Measurements from ENCODE around the gene NTHL1.
A peak's percentile ranks its signal among the peaks of the same experiment; 100 is the strongest.

The NTHL1 gene

DNA sequence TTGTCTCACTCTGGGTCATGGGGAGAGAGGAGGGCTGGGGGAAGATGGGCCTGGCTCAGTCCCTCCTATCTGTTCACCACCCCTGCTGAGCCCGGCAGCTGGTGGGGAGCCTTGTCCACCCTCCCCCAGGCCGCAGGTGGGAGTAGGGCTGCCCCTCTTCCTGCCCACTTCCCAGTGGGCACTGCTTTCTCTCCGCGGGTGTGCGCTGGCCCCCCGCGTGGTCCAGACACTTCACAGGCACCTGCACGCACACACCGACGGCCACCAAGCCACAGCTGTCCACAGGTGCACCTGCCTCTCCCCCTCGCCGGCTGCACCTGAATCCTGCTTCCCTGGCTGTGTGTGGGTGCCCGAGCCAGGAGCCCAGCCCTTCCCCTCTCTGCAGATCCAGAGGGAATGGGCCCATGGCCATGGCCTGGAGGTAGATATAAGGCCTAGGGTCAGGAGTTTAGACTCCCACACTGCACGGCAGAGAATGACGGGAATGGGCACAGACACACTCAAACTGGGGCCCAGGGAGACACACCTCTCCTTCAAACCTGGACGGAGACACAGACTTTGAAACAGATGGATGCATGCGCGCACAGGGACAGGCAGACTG is 18.9 kb downstream of the NTHL1 start:
- intact Hi-C loops (cut with micrococcal nuclease) = no loop called here
- H3K27ac Mint-ChIP-seq = no peak overlapping the region
- no peaks in the 10 kb centered on the region for H3K9me3 Mint-ChIP-seq
- H3K36me3 Mint-ChIP-seq (ENCODE audit: low read depth) = no peaks in the 10 kb centered on the region
- H3K4me1 Mint-ChIP-seq (ENCODE audit: low read depth) = peaks cover 35% of the 10 kb centered on the region
- H3K27me3 Mint-ChIP-seq = peaks cover 76% of the 10 kb centered on the region
- no peak overlapping the region for H3K4me3 Mint-ChIP-seq

DNA sequence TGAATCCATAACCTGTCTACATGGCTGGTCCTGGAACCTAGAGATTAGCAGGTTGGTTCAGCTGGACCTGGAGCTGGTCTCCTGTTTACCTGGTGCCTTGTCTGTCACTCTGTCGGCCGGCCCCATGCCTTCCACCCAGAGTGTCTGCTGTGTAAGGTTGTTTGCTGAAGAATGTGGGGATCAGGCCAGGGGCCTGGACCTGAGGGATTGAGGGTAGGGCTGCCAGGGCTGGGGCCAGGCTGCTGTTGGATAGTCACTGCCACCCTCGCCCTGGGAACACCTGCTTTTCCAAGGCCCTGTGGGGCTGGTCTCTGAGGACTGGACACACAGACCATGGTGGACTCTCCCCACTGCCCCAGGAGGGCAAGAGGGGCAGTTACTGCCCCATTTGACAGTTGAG is 19.5 kb downstream of the NTHL1 start:
- H3K9me3 Mint-ChIP-seq = no peaks in the 10 kb centered on the region
- H3K4me3 Mint-ChIP-seq = no peak overlapping the region
- peaks cover 34% of the 10 kb centered on the region for H3K4me1 Mint-ChIP-seq (ENCODE audit: low read depth)
- peaks cover 71% of the 10 kb centered on the region for H3K27me3 Mint-ChIP-seq
- no peaks in the 10 kb centered on the region for H3K36me3 Mint-ChIP-seq (ENCODE audit: low read depth)
- intact Hi-C loops (cut with micrococcal nuclease) = no loop called here
- H3K27ac Mint-ChIP-seq = no peak overlapping the region

- Mint-ChIP-seq H3K36me3 (ENCODE audit: low read depth) (no peaks in the 10 kb centered on the region), H3K4me1 (ENCODE audit: low read depth) (peaks cover 34% of the 10 kb centered on the region), H3K27me3 (peaks cover 69% of the 10 kb centered on the region), H3K9me3 (no peaks in the 10 kb centered on the region), H3K27ac (no peak overlapping the region), H3K4me3 (peak overlapping the region; percentile 67)
- intact Hi-C loops (cut with micrococcal nuclease) = no loop called here
These were observed 20.3 kb downstream of the NTHL1 start for GRCh38 chr16:2027024-2028010.

DNA sequence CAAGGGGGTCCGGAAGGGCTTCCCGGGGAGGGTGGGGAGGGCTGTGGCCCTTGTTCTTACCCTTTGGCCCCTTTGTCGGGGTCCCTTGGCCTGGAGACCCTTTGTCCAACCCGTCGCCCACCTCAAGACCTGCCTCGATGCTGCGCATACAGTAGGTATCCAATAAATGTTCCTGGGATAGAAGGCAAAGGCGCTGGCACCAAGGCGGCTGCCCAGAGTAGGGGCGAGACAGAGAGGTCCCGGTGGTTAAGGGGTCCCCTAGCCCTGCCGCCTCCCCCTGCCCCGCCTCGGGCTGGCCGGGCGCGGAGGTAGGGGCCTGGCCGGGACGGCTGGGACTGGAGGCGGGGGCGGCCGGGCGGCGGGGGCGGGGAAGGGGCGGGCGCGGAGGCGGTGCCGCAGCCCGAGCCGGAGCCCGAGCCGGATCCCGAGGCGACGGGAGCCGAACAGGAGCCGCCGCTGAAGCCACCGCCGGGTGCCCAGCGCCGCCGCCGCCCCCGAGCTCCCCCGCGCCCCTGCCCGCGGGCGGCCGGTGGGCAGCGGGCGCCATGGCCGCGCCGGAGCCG is 21.1 kb downstream of the NTHL1 start, which contains the start of gene NHERF2:
TSS of gene NHERF2 (plus strand) at position 442 of the 563 bp plus-strand sequence. CDS start at position 546, 104 bp downstream.
- intact Hi-C loops (cut with micrococcal nuclease) = no loop called here
- H3K4me3 Mint-ChIP-seq = peak within 1 kb of the TSS; percentile 67

GRCh38 chr16:2025878-2026460 is 21.7 kb downstream of the NTHL1 start:
- intact Hi-C loops (cut with micrococcal nuclease) = no loop called here
- no peaks in the 10 kb centered on the region for H3K36me3 Mint-ChIP-seq (ENCODE audit: low read depth)
- H3K4me3 Mint-ChIP-seq = peak overlapping the region; percentile 40
- H3K27ac Mint-ChIP-seq = no peak overlapping the region
- H3K27me3 Mint-ChIP-seq = peaks cover 74% of the 10 kb centered on the region
- no peaks in the 10 kb centered on the region for H3K9me3 Mint-ChIP-seq
- H3K4me1 Mint-ChIP-seq (ENCODE audit: low read depth) = peaks cover 33% of the 10 kb centered on the region

More for the DNA sequence above, 21.1 kb downstream of the NTHL1 start, which contains the start of gene NHERF2:
- Mint-ChIP-seq H3K27me3 (peaks cover 70% of the 10 kb centered on the region), H3K27ac (no peak within 1 kb of the TSS), H3K36me3 (ENCODE audit: low read depth) (no peaks in the 10 kb centered on the region), H3K9me3 (no peaks in the 10 kb centered on the region), H3K4me1 (ENCODE audit: low read depth) (peaks cover 33% of the 10 kb centered on the region)

GRCh38 chr16:2025251-2025650 is 22.4 kb downstream of the NTHL1 start:
- Mint-ChIP-seq H3K27ac (peak overlapping the region; percentile 67), H3K4me3 (no peak overlapping the region), H3K36me3 (ENCODE audit: low read depth) (no peaks in the 10 kb centered on the region), H3K27me3 (peaks cover 76% of the 10 kb centered on the region), H3K4me1 (ENCODE audit: low read depth) (peaks cover 39% of the 10 kb centered on the region), H3K9me3 (no peaks in the 10 kb centered on the region)
- intact Hi-C loops (cut with micrococcal nuclease) = no loop called here

- Mint-ChIP-seq H3K4me3 (no peak overlapping the region), H3K4me1 (ENCODE audit: low read depth) (peaks cover 43% of the 10 kb centered on the region), H3K36me3 (ENCODE audit: low read depth) (no peaks in the 10 kb centered on the region), H3K27ac (peak overlapping the region; percentile 67), H3K9me3 (no peaks in the 10 kb centered on the region), H3K27me3 (peaks cover 81% of the 10 kb centered on the region)
- intact Hi-C loops (cut with micrococcal nuclease) = no loop called here
These were observed 23.6 kb downstream of the NTHL1 start for GRCh38 chr16:2024032-2024420.

DNA sequence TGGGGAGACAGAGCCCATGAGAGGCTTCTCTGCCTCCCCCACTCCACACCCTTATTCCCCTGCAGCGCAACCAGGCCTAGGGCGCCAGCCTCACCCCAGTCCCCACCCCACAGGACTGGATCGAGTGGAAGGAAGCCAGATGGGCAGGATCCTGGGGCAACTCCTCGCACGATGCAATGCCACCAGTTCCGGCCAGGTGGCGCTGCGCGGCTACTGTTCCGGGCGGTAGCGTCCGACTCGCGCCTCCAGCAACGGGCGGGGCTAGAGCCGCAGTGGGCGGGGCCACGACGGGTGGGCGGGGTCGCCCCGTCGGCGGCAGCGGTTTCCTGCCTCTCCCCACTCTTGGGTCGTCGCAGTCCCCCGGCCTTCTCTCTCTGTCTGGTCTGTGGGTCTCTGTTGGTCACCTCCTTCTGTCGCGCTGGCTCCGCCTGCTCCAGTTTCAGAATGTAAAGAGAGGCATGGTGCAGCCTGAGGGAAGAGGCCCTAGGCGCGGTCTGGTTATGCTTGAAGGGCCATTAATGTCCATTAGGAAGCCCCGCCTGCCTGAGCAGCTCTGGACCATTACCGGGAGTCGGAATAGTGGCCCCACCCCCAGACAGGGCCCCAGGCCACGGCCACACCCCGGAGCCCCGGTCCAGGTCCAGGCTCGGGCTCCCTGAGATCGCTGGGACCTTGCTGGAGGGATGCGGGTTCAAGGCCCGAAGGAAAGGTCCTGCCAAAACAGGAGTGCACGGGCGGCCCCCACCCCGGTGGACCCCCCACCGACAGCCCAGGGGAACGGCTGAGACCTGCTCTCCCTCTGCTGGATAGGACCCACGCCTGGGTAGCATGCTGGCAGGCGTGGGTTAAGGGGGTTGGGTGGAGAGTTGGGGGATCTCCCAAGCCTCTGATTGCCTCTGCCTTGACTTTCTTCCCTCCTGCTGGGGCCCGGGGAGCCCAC is 24.3 kb downstream of the NTHL1 start:
- intact Hi-C loops (cut with micrococcal nuclease) = loop anchor here (2.0 kb wide), 1 partner anchor 117 kb away; no protein-coding TSS in a partner anchor
- Mint-ChIP-seq H3K9me3 (no peaks in the 10 kb centered on the region), H3K4me3 (peak overlapping the region; percentile 71), H3K27me3 (peaks cover 80% of the 10 kb centered on the region), H3K4me1 (ENCODE audit: low read depth) (peaks cover 43% of the 10 kb centered on the region), H3K36me3 (ENCODE audit: low read depth) (no peaks in the 10 kb centered on the region), H3K27ac (peak overlapping the region; percentile 67)

DNA sequence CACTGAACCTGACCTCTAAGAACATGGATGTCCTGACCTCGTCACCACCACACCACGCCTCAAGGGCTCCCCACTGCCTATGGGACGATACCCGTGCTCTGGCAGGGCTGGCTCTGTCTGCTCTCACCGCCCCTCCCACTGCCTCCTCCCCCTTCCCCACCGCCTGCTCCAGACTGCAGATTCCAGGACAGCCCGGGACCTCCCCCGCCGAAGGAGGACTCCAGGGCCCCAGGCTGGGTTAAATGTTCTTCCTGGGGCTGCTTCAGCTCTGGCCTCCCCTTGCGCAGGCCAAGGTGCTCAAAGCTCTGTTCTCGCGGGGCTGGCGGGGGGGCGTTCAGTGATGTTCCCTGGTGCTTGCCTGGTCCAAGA is 24.9 kb downstream of the NTHL1 start:
- Mint-ChIP-seq H3K27me3 (peaks cover 80% of the 10 kb centered on the region), H3K9me3 (no peaks in the 10 kb centered on the region), H3K4me3 (peak overlapping the region; percentile 68), H3K36me3 (ENCODE audit: low read depth) (no peaks in the 10 kb centered on the region), H3K4me1 (ENCODE audit: low read depth) (peaks cover 43% of the 10 kb centered on the region), H3K27ac (peak overlapping the region; percentile 67)
- intact Hi-C loops (cut with micrococcal nuclease) = loop anchor here (2.0 kb wide), 1 partner anchor 118 kb away; no protein-coding TSS in a partner anchor

DNA sequence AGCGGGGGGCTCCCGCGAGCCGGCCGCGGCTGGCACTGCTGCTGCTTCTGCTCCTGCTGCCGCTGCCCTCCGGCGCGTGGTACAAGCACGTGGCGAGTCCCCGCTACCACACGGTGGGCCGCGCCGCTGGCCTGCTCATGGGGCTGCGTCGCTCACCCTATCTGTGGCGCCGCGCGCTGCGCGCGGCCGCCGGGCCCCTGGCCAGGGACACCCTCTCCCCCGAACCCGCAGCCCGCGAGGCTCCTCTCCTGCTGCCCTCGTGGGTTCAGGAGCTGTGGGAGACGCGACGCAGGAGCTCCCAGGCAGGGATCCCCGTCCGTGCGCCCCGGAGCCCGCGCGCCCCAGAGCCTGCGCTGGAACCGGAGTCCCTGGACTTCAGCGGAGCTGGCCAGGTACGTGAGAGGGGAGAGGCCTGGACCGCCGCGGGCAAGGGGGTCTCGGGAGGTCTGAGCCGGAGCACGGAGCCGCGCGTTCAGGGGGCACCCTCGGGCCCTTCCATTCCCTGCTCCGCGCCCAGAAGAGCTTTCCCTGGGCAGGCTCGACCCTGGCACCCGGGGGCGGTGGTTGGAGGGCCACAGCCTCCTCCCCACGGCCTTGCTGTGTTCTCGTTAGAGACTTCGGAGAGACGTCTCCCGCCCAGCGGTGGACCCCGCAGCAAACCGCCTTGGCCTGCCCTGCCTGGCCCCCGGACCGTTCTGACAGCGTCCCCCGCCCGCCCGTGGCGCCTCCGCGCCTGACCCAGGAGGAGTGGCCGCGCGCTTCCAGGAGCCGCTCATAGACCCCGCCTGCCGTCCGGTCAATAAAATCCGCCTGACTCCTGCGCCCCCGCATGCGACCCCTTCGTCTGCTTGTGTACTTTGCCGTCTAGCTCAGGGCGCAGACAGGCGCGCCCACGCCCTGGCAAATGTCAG is 27.5 kb downstream of the NTHL1 start:
- no peak overlapping the region for H3K27ac Mint-ChIP-seq
- peaks cover 42% of the 10 kb centered on the region for H3K4me1 Mint-ChIP-seq (ENCODE audit: low read depth)
- peaks cover 67% of the 10 kb centered on the region for H3K27me3 Mint-ChIP-seq
- intact Hi-C loops (cut with micrococcal nuclease) = no loop called here
- no peaks in the 10 kb centered on the region for H3K36me3 Mint-ChIP-seq (ENCODE audit: low read depth)
- H3K4me3 Mint-ChIP-seq = peak overlapping the region; percentile 35
- no peaks in the 10 kb centered on the region for H3K9me3 Mint-ChIP-seq

DNA sequence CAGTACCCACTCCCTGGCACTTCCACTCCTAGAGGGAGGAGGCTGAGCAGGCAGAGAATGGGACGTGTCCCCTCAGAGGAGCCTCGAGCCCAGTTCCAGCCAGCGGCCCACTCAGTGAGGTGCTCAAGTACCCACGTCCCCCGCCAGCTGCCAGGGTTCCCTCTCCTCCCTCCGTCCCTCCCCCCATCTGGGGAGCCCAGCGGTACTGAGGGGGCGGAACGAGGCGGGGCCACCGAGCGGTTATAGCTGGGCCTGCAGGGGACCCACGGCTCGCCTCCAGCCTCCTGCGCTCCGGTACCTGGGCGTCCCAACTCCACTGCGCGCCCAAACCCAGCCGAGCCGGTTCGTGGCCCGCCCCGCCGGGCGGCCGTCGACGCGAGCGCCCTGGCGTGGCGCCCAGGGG is 28.1 kb downstream of the NTHL1 start, which contains the start of gene NPW:
TSS of gene NPW (plus strand) at position 268 of the 403 bp plus-strand sequence.
- peaks cover 42% of the 10 kb centered on the region for H3K4me1 Mint-ChIP-seq (ENCODE audit: low read depth)
- H3K27ac Mint-ChIP-seq = no peak within 1 kb of the TSS
- intact Hi-C loops (cut with micrococcal nuclease) = no loop called here
- H3K4me3 Mint-ChIP-seq = peak within 1 kb of the TSS; percentile 35
- H3K36me3 Mint-ChIP-seq (ENCODE audit: low read depth) = no peaks in the 10 kb centered on the region
- H3K27me3 Mint-ChIP-seq = peaks cover 61% of the 10 kb centered on the region
- no peaks in the 10 kb centered on the region for H3K9me3 Mint-ChIP-seq

DNA sequence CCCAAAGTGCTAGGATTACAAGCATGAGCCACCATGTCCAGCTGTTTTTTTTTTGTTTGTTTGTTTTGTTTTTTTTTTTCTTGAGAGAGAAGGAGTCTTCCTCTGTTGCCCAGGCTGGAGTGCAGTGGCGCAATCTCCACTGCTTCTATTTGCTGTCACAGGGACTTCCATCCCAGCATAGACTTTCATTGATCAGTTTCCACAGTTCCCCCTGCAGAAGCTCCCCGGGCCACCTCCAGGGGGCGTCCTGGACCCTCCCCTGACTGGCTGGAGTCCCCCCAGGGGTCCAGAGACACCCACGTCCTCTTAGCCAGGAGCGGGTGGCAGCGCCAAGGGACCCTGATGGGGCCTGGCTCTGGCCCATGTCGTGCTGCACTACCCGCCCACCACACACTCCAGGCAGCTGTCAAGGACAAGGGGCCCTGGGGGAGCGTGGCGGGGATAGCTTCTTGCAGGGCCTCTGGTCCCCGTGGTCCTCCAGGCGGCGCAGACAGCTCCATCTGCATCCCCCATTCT is 31.2 kb downstream of the NTHL1 start:
- peaks cover 43% of the 10 kb centered on the region for H3K27me3 Mint-ChIP-seq
- H3K27ac Mint-ChIP-seq = peak overlapping the region; percentile 57
- no peak overlapping the region for H3K4me3 Mint-ChIP-seq
- H3K9me3 Mint-ChIP-seq = no peaks in the 10 kb centered on the region
- H3K36me3 Mint-ChIP-seq (ENCODE audit: low read depth) = no peaks in the 10 kb centered on the region
- H3K4me1 Mint-ChIP-seq (ENCODE audit: low read depth) = peaks cover 20% of the 10 kb centered on the region
- intact Hi-C loops (cut with micrococcal nuclease) = no loop called here
